GM18867 (cell line): Measurements from ENCODE around the gene KCNT2.
"Not testable (repeated sequence)": the region's sequence is repeated elsewhere in the genome, so short reads cannot be mapped to it uniquely, and the experiment has no call there.

Experiments
- ATAC-seq: cut with Tn5 transposase; IDR thresholded peaks from one replicate; pipeline ENCODE4 v1.9.1; 2021; ENCODE audit warnings: mild to moderate bottlenecking, moderate library complexity; ENCODE audit not compliant: unreplicated experiment

Gene KCNT2

DNA sequence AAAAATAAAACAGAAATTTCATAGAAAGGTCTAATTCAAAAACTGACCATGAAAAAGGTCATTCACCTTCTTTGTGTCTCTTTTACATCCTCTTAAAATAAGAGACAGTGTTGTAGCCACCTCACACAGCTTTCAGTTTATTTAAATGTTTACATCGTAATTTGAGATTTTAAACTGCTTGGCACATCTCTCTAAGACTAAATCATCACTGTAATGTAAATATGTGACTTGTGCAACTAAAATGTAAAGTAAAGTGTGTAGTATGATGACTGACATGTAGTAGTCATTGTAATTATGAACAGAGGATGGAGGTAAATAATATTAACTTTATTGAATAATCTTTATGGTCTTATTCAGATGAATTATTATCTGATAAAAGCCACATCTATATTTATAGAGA is 283.9 kb downstream of the KCNT2 start:
- ATAC-seq, result no peak

DNA sequence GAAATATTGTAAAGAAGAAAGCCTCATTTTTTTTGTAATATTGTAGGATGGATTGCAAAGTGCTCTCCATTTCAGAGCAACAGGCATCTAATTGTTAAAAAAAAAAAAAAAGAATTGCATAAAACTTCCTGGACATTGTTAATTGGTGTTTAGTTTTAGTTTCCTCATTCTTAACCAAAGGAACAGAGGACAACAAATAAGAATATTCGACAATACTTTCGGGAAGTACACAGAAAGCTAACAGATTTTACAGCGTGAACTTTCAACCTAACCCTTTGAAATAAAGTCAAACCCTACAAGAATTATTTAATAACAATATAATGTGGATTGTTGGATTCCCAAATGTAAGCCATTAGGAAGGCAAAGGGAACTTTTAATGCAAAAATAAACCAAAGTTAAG is 284.4 kb downstream of the KCNT2 start:
- no peak for ATAC-seq

DNA sequence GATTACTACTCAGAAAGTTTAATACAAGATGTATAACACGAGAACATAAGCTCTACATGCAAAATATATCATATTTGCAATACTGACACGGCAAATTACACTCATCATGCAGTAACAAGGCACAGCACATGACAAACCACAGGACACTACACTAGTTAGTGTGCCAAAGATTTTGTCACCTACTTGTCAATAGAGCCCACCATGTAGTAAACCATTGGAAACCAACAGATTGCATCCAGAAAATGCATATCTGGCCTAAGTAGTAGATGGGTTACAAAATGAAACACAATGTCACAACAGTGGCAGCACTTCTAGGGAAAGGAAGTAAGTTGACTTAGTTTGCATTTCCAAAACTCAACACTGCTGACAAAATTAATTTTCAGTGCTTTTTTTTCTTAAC is 288.9 kb downstream of the KCNT2 start:
- no peak for ATAC-seq

DNA sequence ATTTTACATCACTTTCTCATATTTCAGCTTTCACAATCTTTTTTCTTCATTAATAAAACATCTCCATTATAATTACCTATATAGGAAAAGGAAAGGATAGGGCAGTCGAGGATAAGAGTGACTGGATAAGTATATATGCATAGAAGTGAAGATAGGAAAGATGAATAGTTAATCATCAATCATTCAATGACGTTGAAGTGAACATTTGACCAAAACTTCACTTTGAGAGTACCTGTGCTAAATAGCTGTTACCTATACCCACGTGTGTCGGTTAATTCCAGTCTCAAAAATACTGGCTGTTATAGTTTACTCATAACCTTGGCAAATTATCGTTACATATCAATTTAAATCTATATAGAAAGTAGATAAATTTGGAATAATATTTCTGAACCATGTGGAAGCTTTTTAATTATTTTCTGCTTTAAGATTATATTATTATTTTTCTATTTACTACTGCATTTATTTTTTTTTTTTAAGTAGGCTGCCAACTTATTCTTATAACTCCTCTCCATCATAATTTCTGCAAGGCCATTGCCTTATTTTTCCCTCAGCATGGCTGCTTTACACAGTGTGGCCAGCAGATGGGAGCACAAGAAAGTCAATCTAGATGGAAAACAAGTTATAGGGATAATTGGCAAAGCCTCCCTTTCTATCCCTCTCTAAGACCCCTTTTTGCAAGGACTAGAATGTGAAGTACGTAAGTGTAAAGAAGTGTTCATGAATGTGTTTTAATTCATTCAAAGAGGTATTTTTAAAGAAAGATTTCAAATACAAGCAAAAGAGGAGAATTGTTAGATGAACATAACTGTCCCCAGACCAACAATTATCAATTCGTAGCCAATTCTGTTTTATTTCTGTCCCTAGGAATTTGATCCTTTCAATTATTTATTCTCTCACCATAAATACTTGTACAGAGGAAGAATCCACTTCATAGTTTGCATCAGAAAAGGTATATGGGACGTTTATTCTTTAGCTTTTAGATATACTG is 290.4 kb downstream of the KCNT2 start:
- no peak for ATAC-seq

DNA sequence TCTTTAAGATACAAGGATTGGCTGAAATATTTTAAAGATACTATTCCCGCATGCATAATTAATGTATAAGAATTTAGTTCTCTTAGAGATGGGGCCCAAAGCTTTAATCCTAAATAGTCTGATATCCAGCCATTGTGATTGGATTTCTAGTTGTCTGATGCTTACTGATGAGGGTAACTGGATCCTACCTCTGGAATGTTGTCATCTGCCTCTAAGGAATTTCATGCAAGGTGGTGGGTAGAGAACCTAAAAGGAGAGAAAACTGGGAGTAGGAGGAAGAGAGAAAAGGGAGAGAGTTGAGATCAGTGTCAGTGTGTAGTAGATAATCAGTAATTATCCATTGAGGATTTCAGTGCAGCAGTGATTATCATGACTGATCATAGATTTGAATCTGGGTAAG is 295.5 kb downstream of the KCNT2 start:
- no peak for ATAC-seq

DNA sequence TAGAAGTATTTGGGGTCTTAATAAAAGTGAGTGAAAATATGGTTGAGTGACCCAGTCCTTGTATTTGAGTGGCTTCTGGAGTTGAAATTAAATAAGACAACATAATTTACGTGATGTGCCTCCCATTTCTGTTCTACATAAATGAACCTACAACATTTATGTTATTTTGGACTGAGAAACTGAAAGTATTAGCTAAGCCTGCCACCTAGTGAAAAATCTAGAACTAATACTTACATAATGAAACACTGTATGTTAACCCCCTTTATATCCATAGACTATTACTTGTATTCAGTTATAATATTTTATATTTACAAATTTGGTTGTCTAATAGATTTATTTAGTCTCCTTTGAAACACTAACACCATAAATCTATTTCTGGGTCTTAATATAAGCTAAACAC is 298.9 kb downstream of the KCNT2 start:
- peak; percentile 74 for ATAC-seq

DNA sequence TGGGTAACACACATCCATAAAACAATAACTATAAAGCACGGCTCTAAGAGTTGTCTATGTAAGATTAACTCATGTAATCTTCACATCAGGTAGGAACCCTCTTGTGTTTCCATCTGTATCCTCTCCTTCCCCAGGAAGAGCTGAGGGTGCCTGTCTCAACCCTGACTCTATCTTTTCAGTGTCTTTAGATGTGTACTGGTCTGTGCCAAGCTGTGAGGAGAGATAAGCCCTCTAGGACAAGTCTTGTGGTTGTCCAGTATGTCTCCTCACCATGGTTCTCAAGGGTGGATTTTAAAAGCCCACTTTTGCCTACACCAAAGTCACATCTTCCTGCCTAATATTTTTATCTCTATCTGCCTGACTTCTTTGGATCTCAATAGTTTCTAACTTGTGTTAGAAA is 300.1 kb downstream of the KCNT2 start:
- no peak for ATAC-seq

DNA sequence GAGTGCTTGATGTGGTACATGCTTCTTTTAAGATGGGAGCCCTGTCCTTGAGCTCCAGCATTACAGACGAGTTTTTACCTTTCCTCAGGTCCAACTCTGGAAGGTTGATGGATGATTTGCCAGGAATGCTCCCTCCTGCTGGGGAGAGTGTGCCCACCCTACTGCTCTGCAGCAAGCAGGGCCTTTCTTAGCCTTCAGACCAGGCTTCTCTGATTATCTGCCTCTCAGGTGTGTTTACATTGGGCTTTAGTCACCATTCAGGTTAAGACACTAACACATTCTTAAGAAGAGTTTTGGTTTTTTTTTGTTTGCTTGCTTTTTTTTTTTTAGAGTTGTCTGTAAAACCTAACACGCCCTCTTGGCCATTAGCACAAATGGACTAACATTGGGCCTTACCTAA is 301.8 kb downstream of the KCNT2 start:
- ATAC-seq, result no peak

DNA sequence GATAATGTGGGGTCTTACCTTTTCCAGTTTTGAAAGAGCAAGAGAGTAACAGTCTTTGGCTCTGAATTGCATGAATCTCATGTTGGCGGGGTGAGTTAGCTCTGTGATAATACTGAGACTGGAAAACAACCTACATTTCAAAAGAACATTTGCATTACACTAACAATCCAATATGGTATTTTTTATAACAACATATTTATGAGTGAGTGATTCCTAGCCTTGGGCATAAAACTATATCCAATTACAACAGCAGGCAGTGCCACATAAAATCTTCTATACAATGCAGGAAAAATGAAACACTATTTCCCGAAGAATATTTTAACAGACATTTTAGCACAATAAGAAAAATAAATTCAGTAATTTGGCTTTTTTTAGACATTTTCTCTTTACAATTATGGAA is 303.0 kb downstream of the KCNT2 start:
- no peak for ATAC-seq

DNA sequence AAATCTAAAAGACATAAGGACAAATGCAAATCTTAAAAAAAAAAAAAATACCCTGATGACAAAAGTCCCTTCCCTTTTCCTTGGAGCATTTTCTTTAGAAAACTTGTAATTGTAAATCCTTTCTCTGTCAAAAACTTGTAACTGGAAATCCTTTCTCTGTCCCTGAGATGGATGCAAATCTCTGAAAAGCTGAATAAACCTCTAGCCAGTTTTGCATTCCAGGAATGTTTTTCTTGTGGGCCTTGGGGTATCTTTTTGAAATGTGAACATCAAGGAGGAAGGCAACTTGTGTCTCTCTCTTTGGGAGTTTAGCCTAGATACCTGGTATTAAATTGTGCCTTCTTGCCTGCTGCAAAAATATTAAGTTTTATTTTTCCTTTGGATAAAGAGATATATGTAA is 305.3 kb downstream of the KCNT2 start:
- ATAC-seq, result no peak

DNA sequence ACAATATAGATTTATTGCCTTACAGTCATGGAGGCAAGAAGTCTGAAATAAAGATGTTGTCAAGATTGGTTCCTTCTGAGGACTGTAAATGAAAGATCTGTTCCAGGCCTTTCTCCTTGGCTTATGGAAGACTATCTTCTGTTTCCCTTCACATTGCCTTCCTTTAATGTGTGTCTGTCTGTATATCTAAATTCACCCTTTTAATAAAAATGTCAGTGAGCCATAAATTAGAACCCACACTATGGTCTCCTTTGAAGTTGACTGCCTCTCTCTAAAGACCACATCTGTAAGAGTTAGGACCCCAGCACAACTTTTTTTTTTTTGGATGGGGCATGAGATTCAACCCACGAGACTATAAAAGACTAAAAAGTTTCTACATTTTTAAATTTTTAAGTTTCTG is 305.8 kb downstream of the KCNT2 start:
- no peak for ATAC-seq

DNA sequence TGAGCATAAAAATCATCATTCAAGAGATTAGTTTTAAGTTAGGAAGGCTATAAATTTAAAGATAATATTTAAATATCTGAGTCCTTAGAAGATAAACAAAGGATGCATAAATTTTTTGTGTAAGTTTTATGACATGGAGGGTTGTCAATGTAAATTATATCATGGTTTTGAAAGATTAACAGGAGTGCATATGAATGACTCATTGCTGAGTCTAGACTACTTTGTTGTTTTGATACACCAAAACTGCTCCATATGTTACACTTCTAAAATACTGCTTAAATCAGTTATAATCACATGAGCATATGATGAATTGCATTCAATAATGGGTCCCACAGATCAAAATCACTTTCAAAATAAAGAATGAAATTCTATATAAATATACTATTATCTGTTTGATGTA is 312.5 kb downstream of the KCNT2 start:
- ATAC-seq, result no peak

DNA sequence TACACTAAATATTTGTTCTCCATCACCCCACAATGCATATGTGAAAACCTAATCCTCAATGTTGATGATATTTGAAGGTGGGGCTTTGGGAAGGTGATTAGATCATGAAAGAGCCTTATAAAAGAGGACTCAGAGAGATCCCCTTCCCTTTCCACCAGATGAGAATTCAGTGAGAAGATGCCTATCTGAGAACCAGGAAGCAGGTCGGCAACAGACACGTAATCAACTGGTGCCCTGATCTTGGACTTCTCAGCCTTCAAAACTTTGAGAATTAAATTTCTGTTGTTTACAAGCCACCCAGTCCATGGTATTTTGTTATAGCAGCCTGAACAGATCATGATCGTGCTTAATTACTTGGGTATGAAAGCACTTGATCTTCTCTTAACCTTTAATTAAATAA is 329.4 kb downstream of the KCNT2 start:
- no peak for ATAC-seq

DNA sequence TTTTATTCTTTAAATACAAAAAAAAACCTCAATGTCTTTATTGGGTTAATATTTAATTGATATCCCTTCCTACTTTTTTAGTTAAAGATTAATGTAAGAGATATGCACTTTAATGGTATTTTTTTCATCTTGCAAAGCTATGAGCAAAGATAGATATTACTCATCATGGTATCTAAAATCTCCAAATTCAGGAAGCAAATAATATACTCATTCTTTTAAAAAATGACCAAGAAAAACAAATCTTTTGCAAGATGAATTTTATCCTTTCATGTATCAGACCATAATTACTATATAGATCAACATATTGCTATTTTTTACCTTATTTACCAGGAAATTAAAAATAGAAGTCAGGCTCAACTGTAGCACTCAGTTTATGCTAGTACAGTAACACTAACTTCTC is 330.4 kb downstream of the KCNT2 start:
- ATAC-seq, result no peak

DNA sequence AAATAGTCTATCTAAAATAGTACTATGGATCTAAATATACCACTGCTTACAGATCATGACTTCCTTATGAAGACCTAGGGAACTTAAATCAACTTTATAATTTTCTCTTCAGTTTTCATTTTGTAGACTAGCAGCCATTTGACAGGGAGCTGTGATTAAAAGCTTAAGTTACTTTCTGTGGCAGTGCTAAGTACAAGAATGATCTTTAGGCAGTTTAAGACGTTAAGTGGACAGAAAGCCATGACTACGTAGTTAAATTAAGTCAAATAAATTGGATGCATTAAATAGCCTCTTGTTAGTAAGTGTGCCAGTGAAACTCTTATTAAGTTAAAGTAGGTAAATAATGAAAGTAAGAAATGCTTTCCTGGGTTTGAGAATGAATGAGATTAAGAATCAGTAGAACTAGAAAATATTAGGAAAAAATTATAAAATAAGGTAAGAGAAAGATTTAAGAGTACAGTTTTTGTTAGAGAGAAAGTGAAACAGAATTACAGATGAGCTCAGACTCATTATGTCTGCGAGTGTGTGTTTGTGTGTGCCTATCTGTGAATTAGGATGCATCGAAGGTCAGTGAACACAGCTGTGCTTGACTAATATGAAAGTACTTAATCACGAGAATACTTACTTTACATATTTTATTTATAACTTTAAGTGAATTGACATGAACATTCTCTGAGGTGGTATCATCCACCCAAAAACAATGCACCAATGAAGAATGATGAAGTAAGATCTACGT is 336.9 kb downstream of the KCNT2 start:
- peak; percentile 86 for ATAC-seq

DNA sequence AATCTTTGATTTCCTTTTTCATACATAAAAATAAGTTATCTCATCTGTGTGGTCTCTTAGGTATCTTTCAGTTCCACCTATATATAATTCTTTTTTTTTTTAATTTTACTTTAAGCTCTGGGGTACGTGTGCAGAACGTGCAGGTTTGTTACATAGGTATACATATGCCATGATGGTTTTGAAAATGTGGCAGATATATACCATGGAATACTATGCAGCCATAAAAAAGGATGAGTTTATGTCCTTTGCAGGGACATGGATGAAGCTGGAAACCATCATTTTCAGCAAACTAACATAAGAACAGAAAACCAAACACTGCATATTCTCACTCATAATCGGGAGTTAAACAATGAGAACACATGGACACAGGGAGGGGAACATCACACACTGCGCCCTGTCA is 345.2 kb downstream of the KCNT2 start:
- not testable (repeated sequence) for ATAC-seq

DNA sequence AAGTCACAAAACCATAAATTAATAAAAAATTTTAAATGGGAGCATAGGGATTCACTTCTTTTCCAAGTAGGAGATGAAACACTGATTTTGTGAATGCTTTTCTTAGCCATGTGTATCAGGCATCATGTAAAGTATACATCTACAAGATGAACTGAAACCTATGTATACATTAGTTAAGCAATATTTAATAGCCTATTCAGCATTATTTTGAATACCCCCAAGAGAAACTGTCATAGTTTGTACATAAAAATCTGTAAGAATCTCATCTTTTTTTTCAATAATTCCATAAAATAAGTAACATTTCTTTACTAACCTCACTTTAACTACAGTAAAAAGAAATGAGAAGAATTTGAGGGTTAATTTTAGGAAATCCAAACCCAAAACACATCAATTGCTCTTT is 348.0 kb downstream of the KCNT2 start:
- ATAC-seq, result no peak

DNA sequence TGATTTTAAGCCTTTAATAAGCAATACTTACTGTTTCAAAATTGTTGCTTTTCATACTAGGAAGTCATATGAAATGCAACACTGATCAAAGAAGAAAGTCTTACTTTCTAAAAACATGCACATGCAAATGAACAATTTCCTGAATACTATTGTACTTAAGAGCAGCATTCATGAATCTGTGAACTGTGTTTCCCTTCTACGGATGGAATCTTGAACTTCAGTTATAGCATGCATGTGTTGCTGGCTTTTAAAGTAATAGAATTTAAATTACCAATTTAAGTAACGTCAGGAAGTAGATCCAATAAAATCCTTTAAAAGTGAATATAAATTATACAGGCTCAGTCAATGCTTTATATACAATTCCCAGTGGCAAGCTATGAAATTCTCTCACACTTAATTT is 348.9 kb downstream of the KCNT2 start:
- ATAC-seq, result no peak

DNA sequence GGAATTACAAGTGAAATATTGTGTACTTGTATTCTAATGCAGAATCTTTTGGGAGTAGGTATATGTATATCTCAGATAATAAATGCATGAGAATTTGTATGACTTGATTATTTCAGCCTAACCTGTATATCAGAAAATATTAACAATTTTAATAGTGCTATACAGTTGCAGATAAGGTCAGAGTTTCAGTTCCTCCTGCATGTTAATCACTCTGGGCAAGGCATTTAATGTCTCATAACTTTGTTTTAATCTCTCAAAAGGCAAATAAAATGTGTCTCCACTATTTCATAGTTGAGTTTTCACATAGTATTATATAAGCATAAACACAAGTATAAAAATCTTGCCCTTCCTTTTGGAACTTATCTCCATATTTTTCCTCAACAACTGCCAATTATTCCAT is 352.5 kb downstream of the KCNT2 start:
- no peak for ATAC-seq

DNA sequence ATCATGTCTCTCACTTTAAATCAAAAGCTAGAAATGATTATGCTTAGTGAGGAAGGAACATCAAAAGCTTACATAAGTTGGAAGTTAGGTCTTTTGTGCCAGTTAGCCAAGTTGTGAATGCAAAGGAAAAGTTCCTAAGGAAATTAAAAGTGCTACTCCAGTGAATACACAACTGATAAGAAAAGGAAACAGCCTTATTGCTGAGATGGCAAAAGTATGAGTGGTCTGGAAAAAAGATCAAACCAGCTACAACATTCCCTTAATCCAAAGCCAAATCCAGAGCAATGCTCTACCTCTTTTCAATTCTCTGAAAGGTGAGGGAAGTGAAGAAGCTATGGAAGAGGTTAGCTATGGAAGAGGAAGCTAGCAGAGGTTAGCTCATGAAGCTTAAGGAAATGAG is 378.7 kb downstream of the KCNT2 start:
- ATAC-seq, result no peak

DNA sequence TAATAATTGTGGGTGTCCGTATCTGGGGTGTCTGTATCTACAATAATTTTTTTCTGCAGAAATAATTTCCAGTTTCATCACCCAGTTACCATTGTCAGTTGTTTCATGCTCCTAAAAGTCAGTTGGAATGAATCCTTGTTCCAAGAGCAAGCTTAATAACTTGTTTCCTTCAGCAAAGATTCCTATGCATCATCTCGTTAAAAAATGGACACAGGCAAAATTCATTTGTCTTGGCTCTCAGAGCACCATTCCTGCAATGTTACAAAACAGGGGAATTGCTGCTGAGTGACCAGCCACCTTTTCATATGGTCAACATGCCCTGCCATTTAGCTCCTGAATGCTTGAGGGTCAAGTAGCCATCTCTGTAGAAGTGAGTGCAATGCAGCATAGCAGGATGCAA is 393.4 kb downstream of the KCNT2 start:
- no peak for ATAC-seq

DNA sequence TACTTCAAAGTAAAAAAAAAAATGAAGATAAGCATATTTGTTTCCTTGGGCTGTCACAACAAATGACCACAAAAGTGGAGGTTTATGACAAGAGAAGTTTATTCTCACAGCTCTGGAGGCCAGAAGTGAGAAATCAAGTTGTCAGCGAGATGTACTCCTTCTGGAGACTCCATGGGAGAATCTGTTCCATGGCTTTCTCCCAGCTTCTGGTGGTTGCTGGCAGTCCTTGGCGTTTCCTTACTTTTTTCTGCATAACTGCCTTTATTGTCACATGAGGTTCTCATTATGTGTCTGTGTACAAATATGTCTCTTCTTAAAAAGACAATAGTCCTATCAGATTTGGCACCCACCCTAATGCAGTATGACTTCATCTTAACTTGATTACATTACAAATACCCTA is 398.3 kb downstream of the KCNT2 start:
- no peak for ATAC-seq
